Mucosa of stomach (tissue), 1 donor: ENCODE data around the gene CFAP20DC.
"Not testable (repeated sequence)": the region's sequence is repeated elsewhere in the genome, so short reads cannot be mapped to it uniquely, and the experiment has no call there.

ENCODE experiments used
- H3K27me3 ChIP-seq: one replicate; pipeline ENCODE4 v1.7.0; 2013; ENCODE audit warnings: mild to moderate bottlenecking, low read length; ENCODE audit not compliant: control insufficient read depth, insufficient read depth
- H3K36me3 ChIP-seq: one replicate; pipeline ENCODE4 v1.7.0; 2013; ENCODE audit warnings: low read length; ENCODE audit not compliant: control insufficient read depth, insufficient read depth
- H3K4me1 ChIP-seq: one replicate; pipeline ENCODE4 v1.7.0; 2013; ENCODE audit warnings: mild to moderate bottlenecking, low read length; ENCODE audit not compliant: control insufficient read depth, insufficient read depth
- H3K4me3 ChIP-seq: one replicate; pipeline ENCODE4 v1.7.0; 2013; ENCODE audit warnings: low read length
- H3K9ac ChIP-seq: one replicate; pipeline ENCODE4 v1.7.0; 2013; ENCODE audit warnings: mild to moderate bottlenecking, low read length, moderate library complexity
- H3K9me3 ChIP-seq: one replicate; pipeline ENCODE4 v1.7.0; 2013; ENCODE audit warnings: mild to moderate bottlenecking, low read length, moderate library complexity; ENCODE audit not compliant: control insufficient read depth
- donor health status: Pancreatic carcinoma.

Gene CFAP20DC

DNA sequence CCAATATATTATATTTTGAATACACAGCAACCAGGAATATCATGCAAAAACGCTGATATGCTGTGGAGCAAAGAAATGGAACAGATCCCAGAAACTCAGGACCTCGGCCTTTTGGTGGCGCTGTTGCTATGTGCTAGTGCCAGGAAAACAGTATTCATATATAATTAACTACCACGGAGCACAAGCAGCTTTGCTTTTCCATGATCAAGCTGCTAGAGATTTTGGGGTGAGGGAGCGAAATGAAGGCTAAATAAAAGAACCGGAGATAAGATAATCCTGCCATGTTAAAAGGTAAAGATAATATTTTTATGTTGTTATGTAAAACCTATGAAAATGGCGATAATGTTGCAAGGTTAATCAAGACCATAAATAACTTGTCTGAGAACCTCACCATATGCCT lies 225.5 kb downstream of the CFAP20DC start:
- H3K4me3 ChIP-seq, result no peak overlapping the region
- no peaks in the 10 kb centered on the region for H3K36me3 ChIP-seq
- no peaks in the 10 kb centered on the region for H3K9me3 ChIP-seq
- H3K27me3 ChIP-seq, result no peaks in the 10 kb centered on the region
- no peaks in the 10 kb centered on the region for H3K4me1 ChIP-seq
- H3K9ac ChIP-seq, result no peak overlapping the region

GRCh38 chr3:58806551-58807244 lies 243.1 kb downstream of the CFAP20DC start:
- H3K9me3 ChIP-seq, H3K27me3 ChIP-seq, H3K9ac ChIP-seq, H3K36me3 ChIP-seq, H3K4me1 ChIP-seq, H3K4me3 ChIP-seq: not testable (repeated sequence)

- no peak overlapping the region for H3K4me3 ChIP-seq
- H3K9ac ChIP-seq, result no peak overlapping the region
- H3K9me3 ChIP-seq, result no peaks in the 10 kb centered on the region
- H3K27me3 ChIP-seq, result no peaks in the 10 kb centered on the region
- no peaks in the 10 kb centered on the region for H3K36me3 ChIP-seq
- no peaks in the 10 kb centered on the region for H3K4me1 ChIP-seq
Observed at GRCh38 chr3:58804914-58805313, 244.9 kb downstream of the CFAP20DC start.

- no peaks in the 10 kb centered on the region for H3K9me3 ChIP-seq
- H3K9ac ChIP-seq, result no peak overlapping the region
- no peak overlapping the region for H3K4me3 ChIP-seq
- no peaks in the 10 kb centered on the region for H3K4me1 ChIP-seq
- H3K27me3 ChIP-seq, result no peaks in the 10 kb centered on the region
- no peaks in the 10 kb centered on the region for H3K36me3 ChIP-seq
Observed at GRCh38 chr3:58801541-58801940, 248.3 kb downstream of the CFAP20DC start.

GRCh38 chr3:58800940-58801339 lies 248.9 kb downstream of the CFAP20DC start:
- Histone ChIP-seq H3K36me3 (no peaks in the 10 kb centered on the region), H3K4me1 (no peaks in the 10 kb centered on the region), H3K9ac (no peak overlapping the region), H3K4me3 (no peak overlapping the region), H3K27me3 (no peaks in the 10 kb centered on the region), H3K9me3 (no peaks in the 10 kb centered on the region)

- Histone ChIP-seq H3K9ac (no peak overlapping the region), H3K27me3 (no peaks in the 10 kb centered on the region), H3K9me3 (no peaks in the 10 kb centered on the region), H3K4me3 (no peak overlapping the region), H3K36me3 (no peaks in the 10 kb centered on the region), H3K4me1 (no peaks in the 10 kb centered on the region)
Observed at GRCh38 chr3:58800032-58800431, 249.8 kb downstream of the CFAP20DC start.

DNA sequence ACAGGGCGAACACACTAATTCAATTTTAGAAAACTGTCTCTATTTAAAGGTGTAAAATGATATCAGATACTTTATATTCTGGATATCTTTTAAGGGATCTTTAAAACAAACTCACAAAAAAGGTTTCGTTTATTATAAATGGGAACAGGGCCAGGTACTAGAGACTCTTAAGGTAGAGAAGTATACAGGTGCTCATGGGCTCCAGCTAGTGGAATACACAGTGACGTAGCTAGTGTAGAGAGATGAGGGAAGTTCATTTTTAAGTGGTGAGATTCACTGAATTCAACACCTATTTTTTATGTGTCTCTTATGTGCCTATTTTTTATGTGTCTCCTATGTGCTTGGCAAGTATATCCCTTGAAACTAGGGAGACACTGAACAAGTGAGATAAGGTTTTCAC lies 250.6 kb downstream of the CFAP20DC start:
- Histone ChIP-seq H3K4me3 (no peak overlapping the region), H3K9me3 (no peaks in the 10 kb centered on the region), H3K4me1 (no peaks in the 10 kb centered on the region), H3K36me3 (no peaks in the 10 kb centered on the region), H3K27me3 (no peaks in the 10 kb centered on the region), H3K9ac (no peak overlapping the region)

- H3K9ac ChIP-seq, result no peak overlapping the region
- no peaks in the 10 kb centered on the region for H3K4me1 ChIP-seq
- no peaks in the 10 kb centered on the region for H3K9me3 ChIP-seq
- no peaks in the 10 kb centered on the region for H3K27me3 ChIP-seq
- no peak overlapping the region for H3K4me3 ChIP-seq
- H3K36me3 ChIP-seq, result no peaks in the 10 kb centered on the region
Observed at GRCh38 chr3:58798312-58798711, 251.5 kb downstream of the CFAP20DC start.

- no peak overlapping the region for H3K9ac ChIP-seq
- no peaks in the 10 kb centered on the region for H3K36me3 ChIP-seq
- H3K4me3 ChIP-seq, result no peak overlapping the region
- H3K27me3 ChIP-seq, result no peaks in the 10 kb centered on the region
- H3K9me3 ChIP-seq, result no peaks in the 10 kb centered on the region
- H3K4me1 ChIP-seq, result no peaks in the 10 kb centered on the region
Observed at GRCh38 chr3:58794750-58795149, 255.1 kb downstream of the CFAP20DC start.

DNA sequence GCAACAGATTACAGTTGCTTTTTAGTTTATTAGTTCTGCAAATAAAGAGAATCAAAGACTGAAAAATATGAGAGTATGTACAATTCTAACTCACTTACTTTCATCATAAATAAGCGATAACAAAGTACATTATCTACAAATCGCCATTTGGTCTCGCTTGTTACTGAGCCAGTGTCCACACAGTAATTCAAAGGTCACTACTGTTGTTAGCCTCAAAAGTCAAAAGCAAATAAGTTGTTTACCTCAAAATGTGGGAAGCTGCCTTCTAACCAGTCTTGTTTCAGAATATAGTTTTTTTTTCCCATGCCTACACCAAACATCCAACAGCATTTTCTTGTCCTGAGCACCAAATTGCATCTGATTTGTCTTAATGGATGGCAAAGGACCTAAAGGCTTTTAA lies 255.9 kb downstream of the CFAP20DC start:
- H3K9me3 ChIP-seq, result no peaks in the 10 kb centered on the region
- no peak overlapping the region for H3K4me3 ChIP-seq
- H3K27me3 ChIP-seq, result no peaks in the 10 kb centered on the region
- no peak overlapping the region for H3K9ac ChIP-seq
- no peaks in the 10 kb centered on the region for H3K4me1 ChIP-seq
- no peaks in the 10 kb centered on the region for H3K36me3 ChIP-seq

DNA sequence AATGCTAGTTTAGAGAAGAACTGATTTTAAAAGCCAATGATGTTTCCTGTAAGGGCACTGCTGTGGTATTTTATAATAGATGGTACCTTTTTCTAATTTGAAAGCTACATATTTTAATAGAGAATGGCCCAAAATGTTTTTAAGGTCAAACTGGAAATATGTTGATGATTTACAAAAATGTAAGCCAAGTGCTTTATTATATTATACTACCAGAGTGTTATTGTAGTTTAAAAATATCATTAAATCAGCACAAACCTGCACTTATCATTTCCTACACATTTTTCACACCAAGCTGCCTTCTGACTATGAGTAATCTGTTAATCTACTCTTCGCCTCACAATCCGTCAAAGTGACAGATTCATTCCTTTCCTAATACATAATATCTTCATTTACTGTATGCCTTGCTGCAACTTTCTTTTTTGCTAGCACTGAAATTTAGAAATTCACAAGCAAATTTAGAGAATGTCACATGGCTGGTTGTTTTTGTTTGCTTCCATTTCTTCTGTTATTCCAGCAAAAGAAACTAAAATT lies 256.8 kb downstream of the CFAP20DC start:
- no peak overlapping the region for H3K4me3 ChIP-seq
- H3K27me3 ChIP-seq, result no peaks in the 10 kb centered on the region
- no peaks in the 10 kb centered on the region for H3K9me3 ChIP-seq
- no peaks in the 10 kb centered on the region for H3K36me3 ChIP-seq
- no peaks in the 10 kb centered on the region for H3K4me1 ChIP-seq
- H3K9ac ChIP-seq, result no peak overlapping the region

GRCh38 chr3:58789385-58789784 lies 260.4 kb downstream of the CFAP20DC start:
- Histone ChIP-seq H3K9me3 (no peaks in the 10 kb centered on the region), H3K4me1 (no peaks in the 10 kb centered on the region), H3K9ac (no peak overlapping the region), H3K27me3 (no peaks in the 10 kb centered on the region), H3K36me3 (no peaks in the 10 kb centered on the region), H3K4me3 (no peak overlapping the region)

GRCh38 chr3:58784888-58785287 lies 264.9 kb downstream of the CFAP20DC start:
- no peaks in the 10 kb centered on the region for H3K27me3 ChIP-seq
- H3K9me3 ChIP-seq, result no peaks in the 10 kb centered on the region
- no peak overlapping the region for H3K9ac ChIP-seq
- no peaks in the 10 kb centered on the region for H3K36me3 ChIP-seq
- H3K4me3 ChIP-seq, result no peak overlapping the region
- no peaks in the 10 kb centered on the region for H3K4me1 ChIP-seq
